Prostate gland (tissue), 2 donors: ENCODE data around the gene PTP4A1.

Experiments
- CTCF ChIP-seq, 4 experiments: fragments of 200-600 bp in 2 of 4; fragments of 450-650 bp in 2 of 4; sonication (generic) in 2 of 4; IDR thresholded peaks; 1 replicate in 3 of 4; 2 replicates in 1 of 4; pipeline ENCODE4 v1.5.1; 2016 to 2019; ENCODE audit warnings: antibody characterized with exemption in 4 of 4, mild to moderate bottlenecking in 2 of 4, moderate library complexity in 2 of 4
- POLR2A ChIP-seq: fragments of 450-650 bp; IDR thresholded peaks from one replicate; pipeline ENCODE4 v1.6.1; 2016; ENCODE audit warnings: antibody characterized with exemption, mild to moderate bottlenecking
- POLR2AphosphoS5 ChIP-seq: sonication (generic); formaldehyde crosslinking; IDR thresholded peaks from one replicate; pipeline ENCODE4 v1.6.1; 2017; ENCODE audit warnings: antibody characterized with exemption

GRCh38 chr6:63530991-63531390 lies 41.3 kb upstream of the PTP4A1 start:
- TF ChIP-seq CTCF (IDR thresholded peaks at IDR 0.05): no peak
- TF ChIP-seq POLR2A: no peak
- no peak for TF ChIP-seq POLR2AphosphoS5
